ENCODE data around the gene BLNK.

Gene BLNK

DNA sequence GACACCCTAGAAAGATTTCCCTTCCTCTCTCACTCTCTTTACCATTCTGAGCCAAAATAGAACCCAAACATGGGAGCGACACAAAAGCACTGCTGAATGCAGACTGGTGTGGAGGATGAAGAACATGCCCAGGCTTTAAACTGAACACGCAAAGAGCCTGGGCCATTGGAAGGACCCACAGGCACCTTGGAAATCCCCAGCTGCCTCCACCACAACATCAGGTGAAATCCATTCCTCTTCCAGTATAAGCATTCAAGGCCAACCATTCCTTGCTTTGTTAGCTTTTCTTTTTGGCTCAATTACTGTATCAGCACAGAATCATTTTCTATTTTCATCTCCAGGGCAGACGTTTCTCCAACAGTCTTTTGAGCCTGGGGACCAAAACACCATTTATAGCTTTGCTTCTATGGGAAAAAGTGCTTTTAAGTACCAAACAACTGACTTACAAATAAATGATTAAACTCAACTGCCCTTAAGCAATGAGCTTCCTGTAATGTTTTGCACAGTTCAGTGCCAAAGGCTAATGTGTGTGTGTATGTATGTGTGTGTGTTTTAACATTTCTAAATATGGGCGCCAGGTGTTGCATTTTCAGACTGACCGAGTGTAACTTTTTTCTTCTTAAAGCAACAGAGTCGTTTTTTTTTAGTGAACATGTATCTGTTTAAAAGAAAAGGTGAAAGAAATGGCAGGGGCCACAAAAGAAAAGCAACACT is 16.2 kb upstream of the BLNK start:
- no peak for DNase-seq (ENCODE audit: extremely low read depth, low read depth)
- TF ChIP-seq, protein P1, sequence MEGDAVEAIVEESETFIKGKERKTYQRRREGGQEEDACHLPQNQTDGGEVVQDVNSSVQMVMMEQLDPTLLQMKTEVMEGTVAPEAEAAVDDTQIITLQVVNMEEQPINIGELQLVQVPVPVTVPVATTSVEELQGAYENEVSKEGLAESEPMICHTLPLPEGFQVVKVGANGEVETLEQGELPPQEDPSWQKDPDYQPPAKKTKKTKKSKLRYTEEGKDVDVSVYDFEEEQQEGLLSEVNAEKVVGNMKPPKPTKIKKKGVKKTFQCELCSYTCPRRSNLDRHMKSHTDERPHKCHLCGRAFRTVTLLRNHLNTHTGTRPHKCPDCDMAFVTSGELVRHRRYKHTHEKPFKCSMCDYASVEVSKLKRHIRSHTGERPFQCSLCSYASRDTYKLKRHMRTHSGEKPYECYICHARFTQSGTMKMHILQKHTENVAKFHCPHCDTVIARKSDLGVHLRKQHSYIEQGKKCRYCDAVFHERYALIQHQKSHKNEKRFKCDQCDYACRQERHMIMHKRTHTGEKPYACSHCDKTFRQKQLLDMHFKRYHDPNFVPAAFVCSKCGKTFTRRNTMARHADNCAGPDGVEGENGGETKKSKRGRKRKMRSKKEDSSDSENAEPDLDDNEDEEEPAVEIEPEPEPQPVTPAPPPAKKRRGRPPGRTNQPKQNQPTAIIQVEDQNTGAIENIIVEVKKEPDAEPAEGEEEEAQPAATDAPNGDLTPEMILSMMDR (IDR thresholded peaks at IDR 0.05; ENCODE audit: low read depth, low read length) = no peak

GRCh38 chr10:96285331-96285752 is 14.0 kb upstream of the BLNK start:
- DNase-seq (ENCODE audit: extremely low read depth, low read depth) = no peak
- TF ChIP-seq, protein P1 (IDR thresholded peaks at IDR 0.05; ENCODE audit: low read depth, low read length) = no peak

DNA sequence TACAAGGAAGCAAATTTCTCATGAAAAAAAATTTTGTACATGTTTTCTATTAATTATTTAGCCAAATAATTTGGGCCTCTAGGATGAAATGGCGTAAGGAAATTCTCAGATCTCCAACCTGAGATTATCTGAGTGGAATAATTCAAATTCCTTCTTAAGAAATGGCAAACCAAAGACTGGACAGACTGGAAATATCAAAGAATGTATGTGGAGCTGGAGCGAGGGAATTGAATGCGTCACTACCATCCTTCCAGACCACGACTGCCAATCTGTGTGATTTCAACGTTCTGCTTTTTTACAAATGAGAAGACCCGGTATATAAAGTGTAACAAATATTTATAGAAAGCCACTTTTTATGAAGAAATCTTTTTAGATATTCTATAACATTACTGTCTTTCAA is 12.4 kb upstream of the BLNK start:
- DNase-seq (ENCODE audit: extremely low read depth, low read depth) = no peak
- TF ChIP-seq, protein P1 (IDR thresholded peaks at IDR 0.05; ENCODE audit: low read depth, low read length) = no peak

DNA sequence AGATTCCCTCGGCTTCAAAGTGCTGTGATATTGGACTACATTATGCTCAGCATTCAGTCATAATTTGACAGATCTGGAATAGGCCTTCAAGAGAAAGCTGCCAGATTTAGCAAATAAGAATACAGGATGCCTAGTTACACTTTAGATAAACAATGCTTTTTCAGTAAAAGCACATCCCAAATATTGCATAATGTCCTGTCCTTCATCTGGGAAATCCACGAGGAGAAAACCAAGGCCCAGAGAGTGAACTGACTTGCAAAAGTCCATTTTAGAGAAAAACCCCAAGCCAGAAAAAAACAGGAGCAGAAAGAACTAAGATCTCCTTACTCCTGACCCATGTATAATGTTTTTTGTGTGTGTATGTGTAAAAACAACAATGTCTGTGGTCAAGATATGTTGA is 12.0 kb upstream of the BLNK start:
- no peak for DNase-seq (ENCODE audit: extremely low read depth, low read depth)
- TF ChIP-seq, protein P1 (IDR thresholded peaks at IDR 0.05; ENCODE audit: low read depth, low read length) = no peak

GRCh38 chr10:96281444-96282029 is 10.2 kb upstream of the BLNK start:
- TF ChIP-seq, protein P1 (IDR thresholded peaks at IDR 0.05; ENCODE audit: low read depth, low read length) = no peak
- DNase-seq (ENCODE audit: extremely low read depth, low read depth) = no peak

DNA sequence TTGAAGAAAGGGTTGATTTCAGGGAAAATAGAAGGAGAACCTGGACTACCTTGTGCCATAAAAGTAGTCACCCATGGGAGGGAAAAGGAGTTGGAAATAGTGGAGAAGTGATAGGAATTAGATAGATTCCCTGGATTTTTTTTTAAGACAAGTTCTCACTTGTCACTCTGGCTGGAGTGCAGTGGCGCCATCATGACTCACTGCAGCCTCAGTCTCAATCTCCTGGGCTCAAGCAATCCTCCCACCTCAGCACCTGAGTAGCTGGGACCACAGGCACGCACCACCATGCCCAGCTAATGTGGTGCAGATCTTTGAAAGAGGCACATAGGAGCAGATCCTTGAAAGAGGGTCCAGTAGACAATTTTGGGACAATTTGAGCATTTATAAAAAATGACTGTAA is 9.5 kb upstream of the BLNK start:
- TF ChIP-seq, protein P1 (IDR thresholded peaks at IDR 0.05; ENCODE audit: low read depth, low read length) = no peak
- no peak for DNase-seq (ENCODE audit: extremely low read depth, low read depth)

DNA sequence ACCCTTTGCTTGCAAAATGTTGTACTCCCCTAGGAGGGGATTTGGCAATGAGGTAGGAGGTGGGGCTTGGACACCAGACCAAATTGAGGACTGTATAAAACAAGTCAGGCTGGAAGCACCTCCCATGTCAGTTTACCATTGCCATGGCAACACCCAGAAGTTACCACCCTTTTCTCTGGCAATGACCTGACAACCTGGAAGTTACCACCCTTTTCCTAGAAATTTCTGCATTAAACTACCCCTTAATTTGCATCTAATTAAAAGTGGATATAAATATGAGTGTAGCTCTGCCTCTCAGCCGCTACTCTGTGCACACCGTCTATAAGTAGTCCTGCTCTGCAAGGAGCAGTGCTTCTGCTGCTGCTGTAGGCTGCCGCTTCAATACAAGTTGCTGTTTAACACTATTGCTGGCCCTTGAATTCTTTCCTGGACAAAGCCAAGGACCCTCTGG is 7.8 kb upstream of the BLNK start:
- TF ChIP-seq, protein P1 (IDR thresholded peaks at IDR 0.05; ENCODE audit: low read depth, low read length) = no peak
- DNase-seq (ENCODE audit: extremely low read depth, low read depth) = no peak

Data from AG09319 (cell line).